ENCODE results near the gene CCDC134.

CCDC134 gene

GRCh38 chr22:41844036-41844435 is 43.6 kb downstream of the CCDC134 start:
- Mint-ChIP-seq H3K9me3 (no peaks in the 10 kb centered on the region), H3K36me3 (ENCODE audit: low read depth) (peaks cover 18% of the 10 kb centered on the region), H3K4me3 (no peak overlapping the region), H3K4me1 (peaks cover 45% of the 10 kb centered on the region), H3K27ac (peak overlapping the region; percentile 37 to 66 (median 41)), H3K27me3 (ENCODE audit: low read depth) (no peaks in the 10 kb centered on the region)
- TF ChIP-seq, protein P1, sequence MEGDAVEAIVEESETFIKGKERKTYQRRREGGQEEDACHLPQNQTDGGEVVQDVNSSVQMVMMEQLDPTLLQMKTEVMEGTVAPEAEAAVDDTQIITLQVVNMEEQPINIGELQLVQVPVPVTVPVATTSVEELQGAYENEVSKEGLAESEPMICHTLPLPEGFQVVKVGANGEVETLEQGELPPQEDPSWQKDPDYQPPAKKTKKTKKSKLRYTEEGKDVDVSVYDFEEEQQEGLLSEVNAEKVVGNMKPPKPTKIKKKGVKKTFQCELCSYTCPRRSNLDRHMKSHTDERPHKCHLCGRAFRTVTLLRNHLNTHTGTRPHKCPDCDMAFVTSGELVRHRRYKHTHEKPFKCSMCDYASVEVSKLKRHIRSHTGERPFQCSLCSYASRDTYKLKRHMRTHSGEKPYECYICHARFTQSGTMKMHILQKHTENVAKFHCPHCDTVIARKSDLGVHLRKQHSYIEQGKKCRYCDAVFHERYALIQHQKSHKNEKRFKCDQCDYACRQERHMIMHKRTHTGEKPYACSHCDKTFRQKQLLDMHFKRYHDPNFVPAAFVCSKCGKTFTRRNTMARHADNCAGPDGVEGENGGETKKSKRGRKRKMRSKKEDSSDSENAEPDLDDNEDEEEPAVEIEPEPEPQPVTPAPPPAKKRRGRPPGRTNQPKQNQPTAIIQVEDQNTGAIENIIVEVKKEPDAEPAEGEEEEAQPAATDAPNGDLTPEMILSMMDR (IDR thresholded peaks at IDR 0.05; ENCODE audit: unreplicated experiment in 3 of 3), result no peak

DNA sequence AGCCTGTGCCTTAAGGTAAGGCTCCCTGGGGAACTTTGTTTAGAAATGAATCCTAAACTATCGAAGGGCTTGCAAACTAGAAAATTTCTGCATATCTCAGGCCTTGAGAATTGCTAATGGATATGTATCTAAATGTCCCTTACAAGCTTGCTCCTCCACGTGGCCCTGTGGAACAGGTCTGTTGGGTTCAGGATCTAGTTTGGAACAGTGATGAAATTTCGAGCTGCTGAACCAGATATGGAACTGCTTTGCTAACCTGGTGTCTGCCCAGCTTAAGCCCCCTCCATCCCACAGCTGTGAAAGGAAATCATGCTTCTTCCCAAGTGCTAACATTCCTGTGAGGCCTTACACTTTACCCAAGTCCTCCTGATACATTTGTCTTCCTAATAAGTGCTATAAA is 44.0 kb downstream of the CCDC134 start:
- H3K4me3 Mint-ChIP-seq, result no peak overlapping the region
- H3K27me3 Mint-ChIP-seq (ENCODE audit: low read depth), result no peaks in the 10 kb centered on the region
- TF ChIP-seq, protein P1 (IDR thresholded peaks at IDR 0.05; ENCODE audit: unreplicated experiment in 3 of 3), result no peak
- H3K36me3 Mint-ChIP-seq (ENCODE audit: low read depth), result peaks cover 13% of the 10 kb centered on the region
- peak overlapping the region; percentile 37 to 66 (median 41) for H3K27ac Mint-ChIP-seq
- no peaks in the 10 kb centered on the region for H3K9me3 Mint-ChIP-seq
- H3K4me1 Mint-ChIP-seq, result peaks cover 41% of the 10 kb centered on the region

DNA sequence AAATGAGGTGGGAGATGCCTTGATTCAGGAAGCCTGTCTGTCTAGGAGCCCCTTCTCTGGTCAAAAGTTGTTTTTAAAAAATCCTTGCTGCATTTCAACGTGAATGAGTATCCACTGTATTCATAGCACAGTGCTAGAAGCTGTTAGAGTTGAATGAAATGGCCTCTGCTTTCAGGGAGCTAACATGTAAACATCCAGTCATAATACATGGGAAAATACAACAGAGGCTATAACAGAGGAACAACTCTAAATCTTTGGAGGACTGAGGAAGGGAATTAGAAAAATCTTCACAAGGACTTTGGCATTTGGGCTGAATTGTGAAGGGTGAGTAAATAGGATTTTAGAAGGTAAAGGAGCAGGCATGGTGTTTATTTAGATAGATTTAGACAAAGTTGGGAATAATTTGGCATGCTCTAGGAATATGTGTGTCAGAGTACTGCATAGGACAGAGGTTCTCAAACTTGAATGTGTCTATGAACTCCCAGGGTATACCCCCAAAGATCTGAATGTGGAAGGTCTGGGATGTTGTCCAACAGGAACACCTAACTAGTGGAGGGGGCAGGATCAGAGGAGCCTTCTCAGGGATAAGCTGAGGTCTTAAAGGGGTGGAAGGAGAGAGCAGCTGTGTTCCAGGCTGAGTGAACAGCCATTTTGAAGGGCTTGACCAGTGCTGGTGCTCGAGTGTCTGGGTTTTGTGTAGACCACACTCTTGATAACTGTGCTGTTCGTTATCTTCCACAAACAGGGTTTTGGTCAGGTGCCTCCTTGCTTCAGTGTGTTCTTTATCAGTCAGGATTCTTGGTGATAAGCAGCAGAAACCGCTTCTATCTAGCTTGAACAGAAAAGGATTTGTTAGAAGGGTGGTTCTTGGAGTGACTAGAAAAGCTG is 45.1 kb downstream of the CCDC134 start:
- peaks cover 7% of the 10 kb centered on the region for H3K36me3 Mint-ChIP-seq (ENCODE audit: low read depth)
- peak overlapping the region; percentile 26 to 30 (median 29) for H3K27ac Mint-ChIP-seq
- no peaks in the 10 kb centered on the region for H3K27me3 Mint-ChIP-seq (ENCODE audit: low read depth)
- no peaks in the 10 kb centered on the region for H3K9me3 Mint-ChIP-seq
- peaks cover 36% of the 10 kb centered on the region for H3K4me1 Mint-ChIP-seq
- H3K4me3 Mint-ChIP-seq, result no peak overlapping the region
- TF ChIP-seq, protein P1 (IDR thresholded peaks at IDR 0.05; ENCODE audit: unreplicated experiment in 3 of 3), result no peak

GRCh38 chr22:41846268-41846987 is 45.9 kb downstream of the CCDC134 start:
- H3K27me3 Mint-ChIP-seq (ENCODE audit: low read depth), result no peaks in the 10 kb centered on the region
- no peaks in the 10 kb centered on the region for H3K9me3 Mint-ChIP-seq
- no peak overlapping the region for H3K4me3 Mint-ChIP-seq
- peaks cover 33% of the 10 kb centered on the region for H3K4me1 Mint-ChIP-seq
- H3K36me3 Mint-ChIP-seq (ENCODE audit: low read depth), result peaks cover 4% of the 10 kb centered on the region
- TF ChIP-seq, protein P1 (IDR thresholded peaks at IDR 0.05; ENCODE audit: unreplicated experiment in 3 of 3), result no peak
- H3K27ac Mint-ChIP-seq, result peak overlapping the region; percentile 26 to 49 (median 43)

DNA sequence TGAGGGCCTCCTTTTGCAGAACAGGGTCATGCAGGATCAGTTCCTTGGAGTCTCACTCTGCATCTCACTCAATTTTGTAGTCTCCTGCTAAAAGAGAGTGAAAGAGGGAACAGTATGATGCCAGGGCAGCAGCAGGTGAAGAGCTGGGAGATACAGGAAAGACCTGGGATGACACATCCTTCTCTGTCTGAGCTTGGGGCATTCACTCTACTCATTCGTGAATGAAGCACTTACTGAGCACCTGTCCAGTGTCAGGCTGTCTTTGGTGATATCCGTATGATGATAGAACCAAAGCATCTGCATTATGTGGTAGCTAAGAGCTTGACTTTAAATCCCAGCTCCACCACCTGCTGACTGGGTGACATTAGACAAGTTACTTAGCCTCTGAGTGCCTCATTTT is 46.8 kb downstream of the CCDC134 start:
- H3K27me3 Mint-ChIP-seq (ENCODE audit: low read depth), result no peaks in the 10 kb centered on the region
- H3K4me3 Mint-ChIP-seq, result no peak overlapping the region
- H3K4me1 Mint-ChIP-seq, result peaks cover 33% of the 10 kb centered on the region
- H3K9me3 Mint-ChIP-seq, result no peaks in the 10 kb centered on the region
- TF ChIP-seq, protein P1 (IDR thresholded peaks at IDR 0.05; ENCODE audit: unreplicated experiment in 3 of 3), result no peak
- peak overlapping the region in 2 of 3 experiments; percentile 26 to 43 for H3K27ac Mint-ChIP-seq
- peaks cover 4% of the 10 kb centered on the region for H3K36me3 Mint-ChIP-seq (ENCODE audit: low read depth)
